Gastroesophageal sphincter (tissue), 3 donors: Measurements from ENCODE around the gene LGALS9.

Source experiments
- POLR2A ChIP-seq, 2 donors: fragments of 450-650 bp; IDR thresholded peaks; one replicate each; pipeline ENCODE4 v1.6.1; 2017; ENCODE audit warnings: antibody characterized with exemption in 2 of 2, mild to moderate bottlenecking in 2 of 2, moderate library complexity in 1 of 2
- POLR2AphosphoS5 ChIP-seq: sonication (generic); formaldehyde crosslinking; IDR thresholded peaks from one replicate; pipeline ENCODE4 v1.6.1; 2017; ENCODE audit warnings: antibody characterized with exemption
- TF ChIP-seq, protein P1 (sequence below), 4 experiments: fragments of 200-600 bp in 2 of 4; fragments of 450-650 bp in 2 of 4; sonication (generic) in 1 of 4; IDR thresholded peaks; one replicate each; pipeline ENCODE4 v1.5.1; 2017 to 2019; ENCODE audit warnings: antibody characterized with exemption in 4 of 4, mild to moderate bottlenecking in 2 of 4, moderate library complexity in 2 of 4

DNA sequence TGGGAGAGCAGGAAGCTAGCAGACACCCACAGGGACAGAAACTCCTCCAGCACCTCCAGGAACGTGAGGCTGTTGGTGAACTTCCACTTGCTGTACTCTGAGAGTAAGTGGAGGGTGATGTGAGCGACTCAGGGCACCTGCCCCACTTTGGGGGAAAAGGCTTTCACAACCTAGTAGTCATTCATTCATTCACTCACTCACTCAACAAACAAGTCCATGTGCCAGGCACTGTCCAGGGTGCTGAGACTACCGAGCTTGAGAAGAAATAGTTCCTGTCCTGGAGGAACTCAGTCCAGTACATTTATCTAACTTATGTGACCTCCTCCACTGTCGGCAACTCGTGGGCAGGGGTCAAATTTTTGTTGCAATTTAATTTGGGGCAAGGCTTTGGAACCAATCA, 26.6 kb downstream of the LGALS9 start:
- TF ChIP-seq, protein P1, sequence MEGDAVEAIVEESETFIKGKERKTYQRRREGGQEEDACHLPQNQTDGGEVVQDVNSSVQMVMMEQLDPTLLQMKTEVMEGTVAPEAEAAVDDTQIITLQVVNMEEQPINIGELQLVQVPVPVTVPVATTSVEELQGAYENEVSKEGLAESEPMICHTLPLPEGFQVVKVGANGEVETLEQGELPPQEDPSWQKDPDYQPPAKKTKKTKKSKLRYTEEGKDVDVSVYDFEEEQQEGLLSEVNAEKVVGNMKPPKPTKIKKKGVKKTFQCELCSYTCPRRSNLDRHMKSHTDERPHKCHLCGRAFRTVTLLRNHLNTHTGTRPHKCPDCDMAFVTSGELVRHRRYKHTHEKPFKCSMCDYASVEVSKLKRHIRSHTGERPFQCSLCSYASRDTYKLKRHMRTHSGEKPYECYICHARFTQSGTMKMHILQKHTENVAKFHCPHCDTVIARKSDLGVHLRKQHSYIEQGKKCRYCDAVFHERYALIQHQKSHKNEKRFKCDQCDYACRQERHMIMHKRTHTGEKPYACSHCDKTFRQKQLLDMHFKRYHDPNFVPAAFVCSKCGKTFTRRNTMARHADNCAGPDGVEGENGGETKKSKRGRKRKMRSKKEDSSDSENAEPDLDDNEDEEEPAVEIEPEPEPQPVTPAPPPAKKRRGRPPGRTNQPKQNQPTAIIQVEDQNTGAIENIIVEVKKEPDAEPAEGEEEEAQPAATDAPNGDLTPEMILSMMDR (IDR thresholded peaks at IDR 0.05) = no peak
- no peak for TF ChIP-seq POLR2A (IDR thresholded peaks at IDR 0.05)
- TF ChIP-seq POLR2AphosphoS5 = no peak
